WTC11 (cell line): Measurements from ENCODE around the gene TRIM38.

Experiments used
- CBFB ChIP-seq: sonication (generic); formaldehyde crosslinking; IDR thresholded peaks from 2 replicates; pipeline ENCODE4 v1.8.1; 2022; ENCODE audit warnings: mild to moderate bottlenecking, low read depth, missing genetic modification reagents
- CREB1 ChIP-seq: sonication (generic); formaldehyde crosslinking; IDR thresholded peaks from 2 replicates; pipeline ENCODE4 v1.8.0; 2023; ENCODE audit warnings: mild to moderate bottlenecking, missing genetic modification reagents
- CTCF ChIP-seq: fragments of 200-600 bp; IDR thresholded peaks from 2 replicates; pipeline ENCODE4 v1.8.0; 2022; ENCODE audit warnings: antibody characterized with exemption
- ELF4 ChIP-seq: sonication (generic); formaldehyde crosslinking; IDR thresholded peaks from 2 replicates; pipeline ENCODE4 v1.8.1; 2022; ENCODE audit warnings: low read depth, mild to moderate bottlenecking, moderate library complexity, missing genetic modification reagents
- ESRRA ChIP-seq: sonication (generic); formaldehyde crosslinking; IDR thresholded peaks from 2 replicates; pipeline ENCODE4 v1.8.1; 2022; ENCODE audit warnings: mild to moderate bottlenecking, missing genetic modification reagents, borderline replicate concordance
- NR2C2 ChIP-seq: sonication (generic); formaldehyde crosslinking; IDR thresholded peaks from 2 replicates; pipeline ENCODE4 v1.8.0; 2022; ENCODE audit warnings: mild to moderate bottlenecking, missing genetic modification reagents
- TEAD4 ChIP-seq: sonication (generic); formaldehyde crosslinking; IDR thresholded peaks from 2 replicates; pipeline ENCODE4 v1.8.0; 2022; ENCODE audit warnings: mild to moderate bottlenecking, missing genetic modification reagents
- ZNF416 ChIP-seq: fragments of 250-450 bp; sonication (Bioruptor Pico); IDR thresholded peaks from 2 replicates; pipeline ENCODE4 v1.9.0; 2021; ENCODE audit warnings: mild to moderate bottlenecking, inconsistent platforms

- no peak for TF ChIP-seq CTCF
- no peak for TF ChIP-seq CREB1
- TF ChIP-seq NR2C2 (CRISPR knock-in tag), result no peak
- no peak for TF ChIP-seq ZNF416
- no peak for TF ChIP-seq ELF4 (CRISPR knock-in tag)
- no peak for TF ChIP-seq ESRRA (CRISPR knock-in tag)
- no peak for TF ChIP-seq TEAD4 (CRISPR knock-in tag)
- no peak for TF ChIP-seq CBFB (CRISPR knock-in tag)
Observed at GRCh38 chr6:25913741-25914140, 48.9 kb upstream of the TRIM38 start.
